Ovary (tissue), 10 donors: ENCODE data around the gene EMC10. TPM values are rescaled to one million over a fixed set of nuclear protein-coding genes. Genes with fewer than 3 reads are reported as not detected.

ENCODE experiments used
- DNase-seq, 5 donors: peaks; one replicate each; pipeline ENCODE4 v3.0.0-alpha.2; 2019 to 2020
- H3K27ac ChIP-seq, 2 donors: fragments of 200-600 bp; one replicate each; pipeline versions ENCODE4 v1.5.1 to v1.8.0; 2019 to 2022
- H3K27me3 ChIP-seq: fragments of 200-600 bp; one replicate; pipeline ENCODE4 v1.8.0; 2022
- H3K36me3 ChIP-seq: fragments of 200-600 bp; sonication (generic); one replicate; pipeline ENCODE4 v1.5.1; 2019
- H3K4me1 ChIP-seq: one replicate; pipeline ENCODE4 v1.8.1; 2013; ENCODE audit warnings: mild to moderate bottlenecking, moderate library complexity; ENCODE audit not compliant: insufficient read depth
- H3K4me3 ChIP-seq: fragments of 200-600 bp; sonication (generic); one replicate; pipeline ENCODE4 v1.5.1; 2017
- H3K9me3 ChIP-seq, 2 donors: fragments of 200-600 bp in 1 of 2; sonication (generic) in 1 of 2; one replicate each; pipeline versions ENCODE4 v1.5.1 to v1.8.1; 2013 to 2019; ENCODE audit warnings: mild to moderate bottlenecking in 1 of 2, moderate library complexity in 1 of 2
- EP300 ChIP-seq: sonication (generic); formaldehyde crosslinking; IDR thresholded peaks from one replicate; pipeline ENCODE4 v1.6.1; 2017; ENCODE audit warnings: antibody characterized with exemption
- POLR2A ChIP-seq: fragments of 450-650 bp; IDR thresholded peaks from one replicate; pipeline ENCODE4 v1.6.1; 2017; ENCODE audit warnings: antibody characterized with exemption, mild to moderate bottlenecking, moderate library complexity
- WGBS, 3 donors: extraction: QIAGEN DNeasy Blood & Tissue Kit in 1 of 3; methylation state at CpG; one replicate each; pipeline versions ENCODE4 v1.1.5 to v1.1.7; 2013 to 2017; 5-methylcytosine and 5-hydroxymethylcytosine counted together
- intact Hi-C, 4 donors: fragments of 100-400 bp; cut with DNase I; formaldehyde crosslinking; loops; one replicate each; pipeline versions ENCODE4 v1.11.0 to v1.15.1; 2022 to 2023
- long read RNA-seq, 3 donors: library from polyadenylated mRNA in 2 of 3; unstranded in 2 of 3; transcript quantifications; one replicate each; pipeline ENCODE4 v2.0.0 and lab custom pipeline, GENCODE V29; 2021 to 2026
- polyA plus RNA-seq, 2 donors: library from polyadenylated mRNA; stranded (reverse); fragments of 200-250 nt in 1 of 2; fragments of 350-450 nt in 1 of 2; fragmentation: Illumina TruSeq in 1 of 2; extraction: RNeasy Lipid Tissue Mini Kit (QIAGEN cat#74804) in 1 of 2; gene quantifications; one replicate each; pipeline ENCODE4 v1.2.3, GENCODE V29; 2013 to 2014
- total RNA-seq, 7 donors: library from RNA; depleted of rRNA in 2 of 7; stranded (reverse); fragments of >200 nt in 2 of 7; fragmentation: NEBNext Ultra II Directional in 3 of 7; extraction: Animal tissue kit (Norgen Biotek cat#: 25700) in 3 of 7; gene quantifications; one replicate each; pipeline versions ENCODE4 v1.1.0 to v1.2.4, GENCODE V29; 2016 to 2023
- TF ChIP-seq, protein P1 (sequence below), 3 donors: fragments of 450-650 bp in 2 of 3; fragments of 200-600 bp in 1 of 3; IDR thresholded peaks; one replicate each; pipeline versions ENCODE4 v1.5.1 to v1.8.0; 2016 to 2022; ENCODE audit warnings: antibody characterized with exemption in 3 of 3, mild to moderate bottlenecking in 1 of 3
- donor health status: DM: no; HTN: no; CAD: no; lungs with moderate emphysema.
- donor health status: DM: no; HTN: no; CAD: no.
- donor health status: Bipolar disorder and iron deficiency.
- donor health status: DM: yes; HTN: yes; CAD: no.
- donor health status: DM: no; HTN: no; CAD: no.
- donor health status: DM: yes; HTN: yes; CAD: no.

EMC10 gene
- total RNA-seq (100 to 1,000 TPM in 3 of 7 donors, 10 to 100 TPM in 4; 50.4 to 132 (median 96.7) TPM), polyA plus RNA-seq (100 to 1,000 TPM in 1 of 2 donors, 10 to 100 TPM in 1; 27.6 to 113 TPM)
- long read RNA-seq, donor 1, full-length matches to known transcripts = 13 of 54 reads
- long read RNA-seq, donor 1, partial matches to known transcripts = 0 of 54 reads
- long read RNA-seq, donor 1, other reads (novel, unspliced or antisense) = 41 of 54 reads
- long read RNA-seq, donor 2, full-length matches to known transcripts = 38 of 50 reads
- long read RNA-seq, donor 2, partial matches to known transcripts = 12 of 50 reads
- long read RNA-seq, donor 2, other reads (novel, unspliced or antisense) = 0 of 50 reads
- long read RNA-seq, donor 3, full-length matches to known transcripts = 38 of 111 reads
- long read RNA-seq, donor 3, partial matches to known transcripts = 6 of 111 reads
- long read RNA-seq, donor 3, other reads (novel, unspliced or antisense) = 67 of 111 reads

DNA sequence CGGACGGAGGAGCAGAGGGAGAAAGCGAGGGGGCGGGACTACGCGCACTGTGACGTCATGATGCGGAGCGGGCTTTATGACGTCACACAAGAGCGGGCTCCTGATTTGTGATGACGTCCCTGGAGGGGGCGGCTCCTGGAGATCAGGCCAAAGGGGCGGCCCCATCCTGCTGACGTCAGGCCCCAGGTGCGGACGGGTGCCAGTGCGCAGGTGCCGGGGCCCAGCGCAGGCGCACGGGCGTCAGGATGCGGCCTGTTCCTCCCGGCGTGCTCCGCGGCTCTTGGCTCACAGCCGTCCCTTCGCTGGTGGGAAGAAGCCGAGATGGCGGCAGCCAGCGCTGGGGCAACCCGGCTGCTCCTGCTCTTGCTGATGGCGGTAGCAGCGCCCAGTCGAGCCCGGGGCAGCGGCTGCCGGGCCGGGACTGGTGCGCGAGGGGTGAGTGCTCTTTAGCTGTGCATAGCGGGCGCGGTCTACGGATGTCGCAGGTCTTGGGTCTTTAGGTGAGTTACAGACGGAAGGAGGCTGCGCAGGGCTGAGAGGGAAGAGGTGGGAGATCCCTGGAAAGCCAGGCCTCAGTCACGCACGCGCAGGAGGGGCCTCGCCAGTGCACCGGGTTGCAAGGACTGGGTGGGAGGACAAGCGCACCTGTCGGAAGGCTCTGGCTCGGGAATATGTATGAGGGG is at the start of gene EMC10, which contains the start of gene GARIN5A:
Gene EMC10, plus strand, starts transcription at position 284 of the 683 bp plus-strand sequence. Its CDS starts 38 bp downstream, at position 322.
Gene GARIN5A, minus strand, starts transcription at position 625 of the 683 bp plus-strand sequence. Its CDS starts 460 bp downstream, at position 165.
- Histone ChIP-seq H3K4me3 (peak within 1 kb of the TSS; percentile 90), H3K27ac (peak within 1 kb of the TSS; percentile 61 to 73), H3K9me3 (no peaks in the 10 kb centered on the region), H3K36me3 (no peaks in the 10 kb centered on the region), H3K4me1 (peaks cover 15% of the 10 kb centered on the region), H3K27me3 (no peaks in the 10 kb centered on the region)
- 1 to 2% (median 2%) methylated on average over 50 to 58 of the region's 58 CpGs for WGBS, 3 donors
- peak; percentile 65 for TF ChIP-seq EP300
- TF ChIP-seq, protein P1, sequence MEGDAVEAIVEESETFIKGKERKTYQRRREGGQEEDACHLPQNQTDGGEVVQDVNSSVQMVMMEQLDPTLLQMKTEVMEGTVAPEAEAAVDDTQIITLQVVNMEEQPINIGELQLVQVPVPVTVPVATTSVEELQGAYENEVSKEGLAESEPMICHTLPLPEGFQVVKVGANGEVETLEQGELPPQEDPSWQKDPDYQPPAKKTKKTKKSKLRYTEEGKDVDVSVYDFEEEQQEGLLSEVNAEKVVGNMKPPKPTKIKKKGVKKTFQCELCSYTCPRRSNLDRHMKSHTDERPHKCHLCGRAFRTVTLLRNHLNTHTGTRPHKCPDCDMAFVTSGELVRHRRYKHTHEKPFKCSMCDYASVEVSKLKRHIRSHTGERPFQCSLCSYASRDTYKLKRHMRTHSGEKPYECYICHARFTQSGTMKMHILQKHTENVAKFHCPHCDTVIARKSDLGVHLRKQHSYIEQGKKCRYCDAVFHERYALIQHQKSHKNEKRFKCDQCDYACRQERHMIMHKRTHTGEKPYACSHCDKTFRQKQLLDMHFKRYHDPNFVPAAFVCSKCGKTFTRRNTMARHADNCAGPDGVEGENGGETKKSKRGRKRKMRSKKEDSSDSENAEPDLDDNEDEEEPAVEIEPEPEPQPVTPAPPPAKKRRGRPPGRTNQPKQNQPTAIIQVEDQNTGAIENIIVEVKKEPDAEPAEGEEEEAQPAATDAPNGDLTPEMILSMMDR (IDR thresholded peaks at IDR 0.05) = peak in 1 of 3 donors; percentile 20
- peak; percentile 47 for TF ChIP-seq POLR2A
- DNase-seq = peak; percentile 92 to 97 (median 94)
- intact Hi-C loops = loop anchor here in 1 of 4 donors (5.0 kb wide), 1 partner anchor 99 kb away; the partner anchor contains the start of gene NR1H2

DNA sequence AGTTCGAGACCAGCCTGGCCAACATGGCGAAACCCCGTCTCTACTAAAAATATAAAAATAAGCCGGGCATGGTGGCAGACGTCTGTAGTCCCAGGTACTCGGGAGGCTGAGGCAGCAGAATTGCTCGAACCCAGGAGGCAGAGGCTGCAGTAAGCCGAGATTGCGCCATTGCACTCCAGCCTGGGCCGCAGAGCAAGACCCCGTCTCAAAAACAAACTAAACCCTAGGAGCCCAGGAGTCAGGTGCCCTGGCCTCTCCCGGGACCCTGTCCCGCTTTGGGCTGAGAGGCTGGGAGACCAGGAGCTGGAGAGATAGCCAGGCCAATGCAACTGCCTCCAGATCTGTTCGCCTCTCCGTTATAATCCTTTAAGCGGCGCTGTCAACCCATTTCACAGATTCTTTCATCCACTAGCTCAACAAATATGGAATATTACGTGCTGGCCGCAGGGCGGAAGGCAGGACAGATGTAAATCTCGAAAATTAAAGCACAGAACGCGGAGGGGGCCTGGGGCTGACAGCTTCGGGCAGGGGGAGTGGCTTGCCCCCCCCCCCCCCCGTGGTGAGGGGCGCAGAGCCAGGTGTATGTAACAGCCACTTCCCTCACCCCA is 48.9 kb upstream of the EMC10 start:
- H3K4me1 ChIP-seq = peaks cover 3% of the 10 kb centered on the region
- 70 to 75% (median 73%) methylated on average over 26 of the region's 26 CpGs for WGBS, 3 donors
- DNase-seq = no peak
- no peak overlapping the region for H3K4me3 ChIP-seq
- H3K27ac ChIP-seq = no peak overlapping the region
- intact Hi-C loops = no loop called here
- H3K36me3 ChIP-seq = no peaks in the 10 kb centered on the region
- no peaks in the 10 kb centered on the region for H3K9me3 ChIP-seq
- no peaks in the 10 kb centered on the region for H3K27me3 ChIP-seq
- TF ChIP-seq POLR2A (no peak), EP300 (no peak)
- TF ChIP-seq, protein P1 (IDR thresholded peaks at IDR 0.05) = no peak

DNA sequence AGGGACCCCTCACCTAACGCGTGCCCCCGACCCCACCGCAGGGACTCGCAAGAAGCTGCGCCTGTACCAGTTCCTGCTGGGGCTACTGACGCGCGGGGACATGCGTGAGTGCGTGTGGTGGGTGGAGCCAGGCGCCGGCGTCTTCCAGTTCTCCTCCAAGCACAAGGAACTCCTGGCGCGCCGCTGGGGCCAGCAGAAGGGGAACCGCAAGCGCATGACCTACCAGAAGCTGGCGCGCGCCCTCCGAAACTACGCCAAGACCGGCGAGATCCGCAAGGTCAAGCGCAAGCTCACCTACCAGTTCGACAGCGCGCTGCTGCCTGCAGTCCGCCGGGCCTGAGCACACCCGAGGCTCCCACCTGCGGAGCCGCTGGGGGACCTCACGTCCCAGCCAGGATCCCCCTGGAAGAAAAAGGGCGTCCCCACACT is 48.3 kb upstream of the EMC10 start:
- H3K27ac ChIP-seq = no peak overlapping the region
- no peak for TF ChIP-seq EP300
- H3K9me3 ChIP-seq = no peaks in the 10 kb centered on the region
- H3K36me3 ChIP-seq = no peaks in the 10 kb centered on the region
- intact Hi-C loops = no loop called here
- no peak overlapping the region for H3K4me3 ChIP-seq
- peak; percentile 76 to 95 (median 83) for DNase-seq
- H3K27me3 ChIP-seq = no peaks in the 10 kb centered on the region
- peaks cover 3% of the 10 kb centered on the region for H3K4me1 ChIP-seq
- WGBS, 3 donors = 4 to 10% (median 8%) methylated on average over 36 to 38 of the region's 38 CpGs

DNA sequence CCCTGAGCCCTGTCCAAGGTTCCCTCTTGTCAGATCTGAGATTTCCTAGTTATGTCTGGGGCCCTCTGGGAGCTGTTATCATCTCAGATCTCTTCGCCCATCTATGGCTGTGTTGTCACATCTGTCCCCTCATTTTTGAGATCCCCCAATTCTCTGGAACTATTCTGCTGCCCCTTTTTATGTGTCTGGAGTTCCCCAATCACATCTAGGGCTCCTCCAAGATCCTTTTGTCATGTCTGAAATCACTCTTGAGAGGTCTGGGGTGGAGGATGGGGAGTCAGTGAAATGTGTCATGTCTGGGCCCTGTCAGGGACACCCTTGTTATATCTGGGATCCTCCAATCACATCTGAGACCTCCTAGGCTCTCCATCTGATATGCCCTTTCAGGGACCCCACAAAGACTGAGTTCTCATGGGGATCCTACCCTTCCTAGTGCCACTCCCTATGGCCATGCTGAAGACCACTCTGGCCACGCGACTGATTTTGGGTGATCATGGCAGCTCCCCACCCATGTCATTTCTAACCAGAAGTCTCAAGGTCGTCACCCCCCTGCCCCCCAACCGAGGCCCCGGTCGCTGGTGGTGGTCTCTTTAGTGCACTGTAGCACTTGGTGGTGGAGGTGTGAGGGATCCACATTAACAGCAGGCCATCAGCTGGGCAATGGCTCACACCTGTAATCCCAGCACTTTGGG is 47.4 kb upstream of the EMC10 start:
- intact Hi-C loops = no loop called here
- Histone ChIP-seq H3K9me3 (no peaks in the 10 kb centered on the region), H3K4me3 (no peak overlapping the region), H3K27me3 (no peaks in the 10 kb centered on the region), H3K27ac (no peak overlapping the region), H3K4me1 (peaks cover 3% of the 10 kb centered on the region), H3K36me3 (no peaks in the 10 kb centered on the region)
- DNase-seq = no peak
- TF ChIP-seq EP300 = no peak
- WGBS, 3 donors = 75 to 84% (median 77%) methylated on average over 7 of the region's 7 CpGs
